Umbilical cord (tissue), 2 donors: ENCODE results near the gene PCDHGC5. TPM values are rescaled to one million over a fixed set of nuclear protein-coding genes. Genes with fewer than 3 reads are reported as not detected.
A peak's percentile ranks its signal among the peaks of the same experiment; 100 is the strongest.

Experiments used
- DNase-seq: peaks from one replicate; pipeline ENCODE4 v3.0.0-alpha.2; 2015; ENCODE audit warnings: low spot score
- total RNA-seq: library from RNA; depleted of rRNA; stranded (reverse); fragments of >200 nt; gene quantifications from one replicate; pipeline ENCODE4 v1.2.3, GENCODE V29; 2014; ENCODE audit warnings: low replicate concordance; ENCODE audit not compliant: insufficient read depth

Gene PCDHGC5
- total RNA-seq, 1 donor from 2014 or later: 8.2 TPM

DNA sequence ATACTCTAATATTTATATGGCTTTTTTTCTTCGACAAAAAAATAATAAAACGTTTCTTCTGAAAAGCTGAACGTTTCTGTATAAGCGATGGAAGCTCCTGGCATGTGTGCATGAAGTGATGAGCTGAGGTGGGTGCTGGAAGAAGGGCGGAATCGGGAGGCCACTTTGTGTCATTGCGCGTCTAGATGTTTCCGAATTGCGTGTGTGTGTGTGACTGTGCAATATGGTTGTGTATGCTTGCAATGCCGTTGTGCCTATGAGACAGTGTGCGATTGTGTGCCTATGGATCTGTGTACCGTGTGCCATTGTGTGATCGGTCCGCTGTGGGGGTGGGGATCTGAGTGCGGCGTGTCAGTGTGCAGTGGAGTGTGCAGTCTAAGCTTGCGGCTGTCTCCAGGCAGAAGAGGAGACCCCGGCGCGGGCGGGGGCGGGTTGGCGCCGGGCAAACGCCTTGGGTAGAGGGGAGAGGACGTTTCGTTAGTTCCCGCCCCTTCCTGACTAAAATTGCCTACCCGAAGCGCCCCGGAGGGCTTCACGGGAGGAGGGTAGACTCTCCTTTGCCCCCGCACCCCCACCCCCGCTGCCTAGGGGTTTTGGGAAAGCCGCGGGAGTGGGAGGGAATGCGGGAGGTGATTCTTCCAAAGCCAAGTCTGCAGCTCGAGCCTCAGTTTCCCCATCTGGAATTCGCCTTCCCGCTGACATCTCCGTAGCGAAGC is 24.2 kb downstream of the PCDHGC5 start:
- DNase-seq: peak; percentile 76

DNA sequence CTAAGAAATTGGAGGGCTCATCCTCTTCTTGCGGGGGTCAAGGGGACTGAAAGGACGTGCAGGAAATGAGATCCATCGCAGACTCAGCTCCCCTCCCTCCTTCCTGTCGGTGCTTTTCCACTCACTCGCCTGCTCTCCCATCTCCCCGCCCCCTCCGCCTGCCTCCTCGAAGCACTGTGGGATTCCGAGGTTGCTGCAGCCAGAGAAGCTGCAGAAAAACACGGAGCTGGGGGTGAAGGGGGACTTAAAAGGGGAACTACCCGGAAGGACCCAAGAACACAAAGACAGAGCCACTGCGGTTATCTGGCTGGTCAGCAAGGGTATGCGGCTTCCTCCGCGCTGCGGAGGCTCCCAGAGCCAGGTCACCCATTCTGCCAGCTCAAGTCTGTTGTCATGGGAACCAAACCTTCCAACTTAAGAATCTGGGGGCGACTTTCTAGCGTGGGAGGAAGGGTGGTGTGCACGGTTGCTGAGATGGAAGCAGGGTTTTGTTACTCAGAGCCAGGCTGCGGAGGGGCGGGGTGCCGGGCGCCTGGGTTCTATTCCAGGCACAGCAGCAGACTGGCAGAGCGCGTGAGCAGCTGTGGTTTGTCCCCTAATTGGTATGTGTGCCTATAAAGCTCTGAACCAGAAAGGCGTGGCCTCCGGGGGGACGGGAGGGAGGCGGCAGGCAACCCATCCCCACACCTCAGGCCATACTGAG is 24.9 kb downstream of the PCDHGC5 start:
- peak; percentile 96 for DNase-seq

DNA sequence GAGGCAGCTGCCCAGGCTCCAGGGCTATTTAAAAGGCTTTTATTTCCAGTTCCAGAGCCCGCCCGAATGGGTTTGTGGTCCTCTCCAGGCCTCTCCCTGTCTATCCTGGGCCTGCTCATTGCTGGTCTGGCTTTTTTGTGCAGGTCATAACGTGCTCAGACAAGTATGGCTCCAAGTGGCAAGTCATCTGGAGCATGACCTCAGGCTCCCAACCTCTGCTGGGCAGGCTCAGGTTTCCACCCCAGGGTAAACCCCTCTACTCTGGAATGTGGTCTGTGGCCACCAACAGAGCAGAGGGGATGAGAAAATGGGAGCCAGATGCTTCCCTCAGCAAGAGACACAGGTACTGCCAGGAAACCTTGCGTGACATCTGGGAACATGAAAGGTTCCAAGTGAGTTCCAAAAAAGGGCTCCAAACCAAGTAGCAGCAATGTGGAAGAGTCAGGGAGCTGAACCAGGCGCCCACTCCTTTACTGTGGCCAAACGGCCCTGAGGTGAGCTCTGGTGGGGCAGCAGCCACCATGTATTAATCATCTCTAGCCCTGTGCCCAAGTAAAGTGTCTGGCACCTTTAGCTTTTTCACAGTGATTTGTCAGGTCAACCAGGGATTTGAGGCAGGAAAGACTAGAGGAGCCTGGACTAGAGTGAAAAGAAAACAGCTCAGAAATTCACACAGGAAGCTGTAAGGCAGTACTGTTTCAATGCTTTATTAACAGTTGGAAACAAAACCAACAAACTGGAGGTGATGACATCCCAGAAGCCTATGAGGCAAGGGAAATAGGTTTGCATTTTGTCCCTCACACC is 25.7 kb downstream of the PCDHGC5 start:
- no peak for DNase-seq

DNA sequence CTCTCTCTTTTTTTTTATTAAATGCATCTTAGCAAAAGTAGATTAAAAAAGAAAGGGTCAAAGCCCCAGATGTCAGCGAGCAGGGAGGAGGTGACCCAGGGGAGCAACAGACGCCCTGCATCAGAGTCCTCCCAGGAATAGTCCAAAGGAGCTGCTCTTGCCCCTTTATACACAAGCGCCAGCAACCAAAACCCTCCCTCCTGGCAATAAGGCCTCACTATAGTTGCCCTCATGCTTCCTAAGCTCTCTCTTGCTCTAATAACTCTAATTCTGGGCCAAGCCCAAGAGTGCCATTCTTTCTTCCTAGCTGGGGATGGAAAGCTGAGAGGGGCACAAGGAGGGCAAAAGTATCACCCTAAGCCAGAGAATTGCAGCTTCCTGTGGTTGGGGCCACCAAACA is 26.3 kb downstream of the PCDHGC5 start:
- no peak for DNase-seq

DNA sequence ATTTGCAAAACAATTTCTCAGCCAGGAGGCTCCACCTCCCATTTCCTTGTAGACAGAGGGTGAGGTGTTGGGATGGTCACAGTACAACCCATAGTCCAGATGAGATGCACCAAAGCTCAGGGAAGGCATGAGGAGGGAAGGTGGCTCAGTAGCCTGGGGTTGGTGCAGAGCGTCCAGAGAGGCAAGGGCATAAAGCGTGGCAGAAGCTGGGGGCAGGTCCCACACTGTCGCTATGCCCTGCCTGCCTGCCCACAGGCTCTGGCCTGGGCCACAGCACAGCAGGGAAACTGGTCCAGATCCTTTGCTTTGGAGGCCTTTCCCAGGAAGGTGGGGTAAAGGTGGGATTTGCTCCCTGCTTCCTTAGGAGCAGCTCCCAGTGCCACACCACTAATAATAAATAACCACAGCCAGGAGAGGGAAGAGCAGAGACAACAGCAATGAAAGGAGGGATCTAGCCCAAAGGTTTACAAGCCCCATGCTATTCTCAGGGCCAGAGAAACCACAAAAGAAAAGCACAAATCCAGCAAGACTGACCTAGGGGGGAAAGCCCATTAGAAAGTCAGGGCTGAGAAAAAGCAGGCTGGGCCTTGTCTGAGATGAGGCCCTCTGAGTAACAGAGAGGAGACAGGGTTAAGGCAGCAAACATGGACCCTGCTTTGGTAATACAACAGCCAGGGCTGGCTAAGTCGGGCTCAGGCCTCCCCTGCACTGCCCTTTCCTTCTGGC is 27.2 kb downstream of the PCDHGC5 start:
- DNase-seq: no peak

DNA sequence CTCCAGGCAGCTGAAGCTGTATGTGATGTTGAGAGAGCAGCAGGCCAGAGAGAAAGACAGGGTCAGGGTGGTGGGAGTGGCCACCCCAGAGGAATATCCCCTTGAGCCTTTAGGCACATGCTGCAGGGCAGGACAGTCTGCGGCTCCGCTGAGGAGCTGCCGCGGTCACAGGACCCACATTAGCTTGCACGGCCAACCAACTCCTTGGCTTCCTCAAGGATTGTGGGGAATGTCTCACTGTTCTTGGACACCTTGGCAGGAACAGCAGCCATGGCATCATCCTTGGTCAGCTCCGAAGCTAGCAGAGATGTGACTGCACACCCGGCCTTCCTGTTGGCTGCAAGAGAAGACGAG is 27.8 kb downstream of the PCDHGC5 start:
- no peak for DNase-seq

DNA sequence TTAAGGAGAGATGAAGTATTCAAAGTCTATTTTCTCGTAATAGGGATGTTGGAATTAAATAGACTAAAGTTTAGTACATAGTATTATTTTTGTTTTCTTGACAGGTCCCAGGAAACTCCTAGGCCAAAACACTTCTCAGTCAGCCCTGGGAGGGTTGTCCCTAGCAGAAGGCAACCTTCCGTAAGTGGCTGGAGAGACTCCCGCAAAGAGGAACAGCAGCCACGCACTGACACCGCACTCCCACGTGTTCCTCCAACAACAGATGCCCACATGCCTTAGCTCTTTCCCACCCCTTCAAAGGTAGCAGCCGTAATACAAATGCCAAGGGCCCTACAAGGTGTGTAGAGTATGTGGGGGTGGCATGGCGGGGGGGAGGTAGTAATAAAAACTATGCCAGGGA is 28.4 kb downstream of the PCDHGC5 start:
- no peak for DNase-seq

DNA sequence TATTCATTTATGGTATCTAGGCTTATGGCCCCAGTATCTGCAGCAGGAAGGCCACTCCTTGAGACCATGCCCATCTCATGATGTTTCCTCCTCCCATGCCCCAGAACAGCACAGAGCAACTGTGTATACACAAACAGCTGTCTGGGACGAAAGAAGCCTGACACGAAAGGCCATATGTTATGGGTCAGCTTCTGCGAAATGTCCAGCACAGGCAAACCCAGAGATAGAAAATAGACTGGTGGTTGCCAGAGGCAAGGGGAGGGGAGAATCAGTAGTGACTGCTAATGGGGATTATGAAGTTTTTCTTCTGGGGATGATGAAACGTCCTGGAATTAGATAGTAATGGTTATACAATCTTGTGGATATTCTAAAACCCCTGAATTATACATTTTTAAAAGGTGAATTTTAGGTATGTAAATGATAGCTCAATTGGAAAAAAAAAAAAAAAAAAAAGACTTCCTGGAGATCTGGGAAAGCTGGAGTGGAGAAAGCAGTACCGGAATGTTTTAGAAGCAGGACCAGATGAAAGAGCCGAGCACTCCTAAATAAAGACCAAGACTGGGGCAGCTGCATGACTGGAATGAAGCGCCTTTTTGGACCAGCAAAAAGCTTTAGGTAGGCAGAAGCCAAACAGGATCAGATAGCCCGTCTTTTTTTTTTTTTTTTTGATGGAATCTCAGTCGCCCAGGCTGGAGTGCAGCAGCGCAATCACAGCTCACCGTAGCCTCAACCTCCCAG is 29.2 kb downstream of the PCDHGC5 start:
- DNase-seq: peak; percentile 83

DNA sequence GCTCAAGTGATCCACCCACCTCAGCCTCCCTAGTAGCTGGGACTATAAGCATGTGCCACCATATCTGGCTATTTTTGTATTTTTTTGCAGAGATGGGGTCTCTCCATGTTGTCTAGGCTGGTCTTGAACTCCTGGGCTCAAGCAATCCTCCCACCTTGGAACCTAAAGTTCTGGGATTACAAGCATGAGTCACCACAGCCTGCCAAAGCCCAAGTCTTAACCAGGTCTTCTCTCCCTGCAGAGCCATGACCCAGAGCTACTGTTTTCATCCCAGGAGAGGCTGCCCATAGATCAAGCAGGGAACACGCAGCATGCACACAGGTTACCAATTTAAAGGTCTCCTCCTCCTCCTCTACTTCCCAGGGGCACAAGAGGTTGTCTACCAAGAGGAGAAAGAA is 29.7 kb downstream of the PCDHGC5 start:
- DNase-seq: no peak

DNA sequence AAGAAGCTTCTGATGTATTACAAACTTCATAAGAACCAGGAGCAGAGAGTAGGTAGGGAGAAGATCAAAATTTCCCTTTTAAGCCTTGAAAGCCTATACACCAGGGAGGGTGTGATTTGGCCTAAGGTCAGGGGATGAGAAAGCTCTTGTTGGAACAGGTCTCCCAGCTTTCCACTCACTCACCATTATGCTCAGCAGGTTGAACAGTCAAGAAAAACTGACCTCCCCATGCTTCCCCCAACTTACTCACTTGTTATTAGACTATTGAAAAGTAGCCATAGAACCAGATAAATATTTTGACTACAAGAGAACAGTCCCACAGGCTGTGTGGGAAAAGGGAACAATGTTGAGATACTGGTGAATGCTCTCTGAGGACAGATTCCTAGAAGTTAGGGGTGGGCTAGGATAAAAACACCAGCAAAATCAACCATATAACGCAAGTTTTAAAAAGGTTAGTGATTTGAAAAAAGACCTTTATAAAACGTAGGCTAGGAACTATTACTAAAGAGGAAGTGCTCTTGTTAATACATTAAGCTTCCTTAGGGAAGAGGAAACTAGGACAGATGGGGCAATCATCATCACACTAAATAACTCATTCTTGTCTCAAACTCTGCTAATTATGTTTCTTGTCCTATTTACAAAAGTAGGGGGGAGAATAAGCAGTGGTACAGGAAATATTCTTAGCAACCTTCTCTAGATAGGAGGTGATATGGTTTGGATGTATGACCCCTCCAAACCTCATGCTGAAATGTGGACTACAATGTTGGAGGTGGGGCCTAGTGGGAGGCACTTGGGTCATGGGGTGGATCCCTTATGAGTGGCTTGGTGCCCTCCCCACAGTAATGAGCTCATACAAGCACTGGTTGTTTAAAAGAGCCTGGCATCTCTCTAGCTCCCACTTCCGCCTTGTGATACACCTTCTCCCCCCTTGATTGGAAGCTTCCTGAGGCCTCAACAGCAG is 31.0 kb downstream of the PCDHGC5 start:
- DNase-seq: no peak

DNA sequence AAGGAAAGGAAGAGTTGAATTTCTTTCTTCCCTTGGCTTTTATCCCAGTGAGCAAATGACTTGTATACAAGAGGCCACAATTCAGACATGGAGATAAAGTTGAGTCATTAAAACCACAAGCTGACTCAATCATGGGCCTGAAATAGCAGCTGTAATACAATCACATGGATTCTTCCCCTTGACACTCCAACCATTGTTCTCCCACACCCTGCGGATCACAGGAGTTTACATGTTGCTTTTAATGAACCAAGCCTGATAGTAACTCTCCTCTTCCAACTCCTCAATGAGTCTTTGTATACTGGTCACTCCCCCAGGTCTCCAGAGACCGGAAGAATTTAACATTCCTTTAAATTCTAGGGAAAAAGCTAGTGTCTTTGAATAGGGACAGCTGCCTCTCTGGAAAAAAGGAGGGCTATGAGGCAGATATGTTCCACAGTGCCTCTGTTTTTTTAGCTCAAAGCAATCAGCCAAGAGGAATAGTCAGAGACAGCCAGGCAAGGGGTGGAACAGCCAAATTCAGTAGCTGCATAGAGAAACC is 32.4 kb downstream of the PCDHGC5 start:
- peak; percentile 80 for DNase-seq

DNA sequence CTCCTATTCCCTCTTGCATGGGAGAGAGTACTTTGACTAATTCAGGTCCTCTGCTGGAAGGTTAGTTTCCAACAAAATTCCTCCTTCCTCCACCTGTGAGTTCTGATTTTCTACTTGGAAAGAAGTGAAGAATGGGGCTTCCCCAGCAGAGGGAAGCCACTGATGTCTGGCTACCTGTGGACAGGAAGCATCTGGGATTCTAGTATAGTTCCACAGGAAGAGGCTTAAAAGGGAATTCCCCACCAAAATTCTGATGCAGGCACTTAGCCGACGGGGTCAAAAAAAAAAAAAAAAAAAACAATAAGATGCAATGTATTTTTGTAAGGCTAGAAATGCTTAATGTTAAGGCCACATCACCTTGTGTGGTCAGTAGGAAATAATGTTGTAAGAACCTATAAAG is 33.4 kb downstream of the PCDHGC5 start:
- DNase-seq: no peak

DNA sequence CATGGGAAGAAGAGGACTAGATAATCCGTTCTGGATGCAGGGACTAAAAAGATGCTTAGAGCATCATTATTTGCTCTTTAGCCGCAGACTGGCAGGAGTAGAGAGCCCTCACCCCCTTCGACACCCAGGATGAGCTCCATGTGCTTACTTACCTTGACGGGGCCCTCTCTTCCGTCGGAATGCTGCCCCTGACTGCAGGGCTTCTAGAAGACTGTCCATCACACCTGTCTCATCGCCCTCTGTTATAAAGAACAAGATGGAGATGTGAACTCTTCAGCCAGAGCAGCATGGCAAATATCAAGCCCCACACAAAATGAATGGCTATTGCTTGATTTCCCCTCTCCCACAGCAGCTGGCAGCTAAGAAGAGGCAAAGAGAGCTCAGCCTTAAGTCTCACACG is 35.1 kb downstream of the PCDHGC5 start:
- DNase-seq: no peak

DNA sequence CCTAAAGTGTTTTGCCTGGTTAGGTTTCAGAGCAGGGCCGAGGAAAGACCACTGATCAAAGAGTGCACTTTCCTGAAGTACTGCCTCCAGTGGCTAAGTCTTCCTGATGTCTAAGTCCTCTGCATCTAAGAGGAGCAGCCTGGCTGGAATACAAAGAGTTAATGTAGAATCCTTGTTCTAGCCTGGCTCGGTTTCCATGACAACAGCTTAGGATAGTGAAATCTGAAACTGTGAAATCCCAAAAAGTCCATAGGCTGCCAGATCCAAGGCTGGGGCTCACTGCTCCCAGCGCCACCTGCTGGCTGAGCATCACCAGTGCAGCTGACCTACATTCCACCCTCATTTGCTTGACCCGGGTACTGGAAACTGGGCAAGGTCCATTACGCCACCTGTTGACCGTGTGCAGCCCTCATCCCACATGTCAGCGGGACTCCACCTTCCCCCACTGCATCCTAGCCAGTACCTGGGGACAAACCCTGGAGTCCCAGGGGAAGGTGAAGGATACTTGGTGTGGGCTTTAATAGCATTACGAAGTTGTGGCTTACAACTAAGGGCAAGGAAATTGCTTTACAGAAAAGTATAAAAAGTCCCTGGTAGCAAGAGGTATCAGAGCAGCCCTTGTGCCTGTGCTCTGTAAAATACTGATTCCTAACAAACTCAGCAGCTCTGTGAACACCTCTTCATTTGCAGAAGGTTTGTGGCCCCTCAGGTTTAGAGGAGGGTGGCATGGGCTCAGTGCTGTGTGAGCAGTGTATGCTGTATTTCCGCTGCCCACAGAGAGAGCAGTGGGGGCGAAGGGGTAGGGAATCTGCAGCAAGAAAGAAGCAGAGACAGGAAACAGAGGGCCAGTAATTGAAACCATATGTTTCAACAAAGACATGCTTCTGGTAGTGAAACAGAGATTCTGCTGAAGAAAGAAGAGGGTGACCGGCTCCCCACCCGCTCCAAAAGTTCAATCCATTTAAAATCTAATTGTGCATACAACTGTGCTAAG is 36.0 kb downstream of the PCDHGC5 start:
- DNase-seq: peak; percentile 98

DNA sequence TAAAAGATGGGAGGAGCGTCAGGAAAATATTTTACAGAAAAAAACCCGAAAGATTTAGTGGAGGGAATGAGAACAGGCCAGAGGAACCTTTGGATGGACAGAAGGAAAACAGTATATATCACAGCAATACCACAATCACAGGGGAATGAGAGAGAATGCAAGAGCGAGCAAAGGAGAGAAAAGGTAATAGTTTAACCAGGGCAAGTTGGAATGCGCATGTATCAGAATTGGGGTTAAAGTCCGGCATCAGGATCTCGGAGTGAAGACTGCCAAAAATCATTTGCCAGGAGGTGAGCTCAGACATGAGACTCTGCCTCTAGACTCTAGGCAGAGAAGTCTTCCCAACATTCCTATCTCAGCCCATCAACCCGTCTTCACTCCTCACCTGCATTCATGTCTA is 36.8 kb downstream of the PCDHGC5 start:
- no peak for DNase-seq

DNA sequence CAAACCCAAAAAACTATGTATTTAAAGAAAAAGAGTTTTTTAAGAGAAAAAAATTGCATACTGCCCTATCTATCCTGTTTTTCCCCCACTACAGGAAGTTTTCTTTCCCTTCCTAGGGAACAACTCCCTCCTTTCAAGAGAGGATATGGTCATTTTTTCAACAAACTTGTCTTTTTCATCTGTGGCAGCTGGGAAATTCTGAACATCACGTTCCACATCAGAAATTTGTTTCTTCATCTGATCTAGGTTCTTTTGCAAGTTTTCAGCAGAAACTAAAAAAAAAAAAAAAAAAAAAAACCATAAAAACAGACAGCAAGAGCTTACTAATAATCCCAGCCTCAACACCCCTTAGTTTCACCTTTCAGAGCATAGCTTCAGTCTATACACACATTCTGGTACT is 38.5 kb downstream of the PCDHGC5 start:
- DNase-seq: no peak

DNA sequence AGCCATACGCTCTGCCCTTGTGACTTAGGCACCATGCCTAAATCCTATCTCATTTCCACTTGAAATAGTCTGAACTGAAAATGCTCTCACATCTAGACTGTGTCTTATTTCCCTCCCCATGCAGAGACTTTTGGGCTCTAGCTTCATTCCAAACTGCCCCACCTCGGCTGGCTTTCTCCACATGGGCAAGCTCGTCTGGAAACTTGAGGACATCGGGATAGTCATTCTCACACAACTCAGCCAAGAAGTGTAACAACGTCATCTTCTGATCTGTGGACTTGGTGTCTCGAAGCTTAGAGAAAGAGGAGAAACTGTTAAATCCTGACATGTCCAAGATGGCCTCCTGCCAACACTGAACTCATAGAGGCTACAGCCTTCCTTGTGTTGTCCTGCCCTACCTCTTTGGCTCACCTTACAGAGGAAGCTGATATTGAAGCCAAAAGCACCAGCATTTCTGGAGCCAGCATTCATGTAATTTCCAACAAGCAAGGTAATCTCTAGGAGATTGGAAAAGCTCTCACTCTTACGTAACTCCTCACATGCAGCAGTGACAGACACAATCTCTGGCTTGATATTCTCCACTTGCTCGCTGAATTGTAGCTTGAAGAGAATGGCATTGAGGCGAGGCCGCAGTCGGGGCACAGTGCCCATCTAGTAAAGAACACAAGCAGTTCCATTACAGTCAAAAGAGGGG is 39.6 kb downstream of the PCDHGC5 start:
- DNase-seq: peak; percentile 48

DNA sequence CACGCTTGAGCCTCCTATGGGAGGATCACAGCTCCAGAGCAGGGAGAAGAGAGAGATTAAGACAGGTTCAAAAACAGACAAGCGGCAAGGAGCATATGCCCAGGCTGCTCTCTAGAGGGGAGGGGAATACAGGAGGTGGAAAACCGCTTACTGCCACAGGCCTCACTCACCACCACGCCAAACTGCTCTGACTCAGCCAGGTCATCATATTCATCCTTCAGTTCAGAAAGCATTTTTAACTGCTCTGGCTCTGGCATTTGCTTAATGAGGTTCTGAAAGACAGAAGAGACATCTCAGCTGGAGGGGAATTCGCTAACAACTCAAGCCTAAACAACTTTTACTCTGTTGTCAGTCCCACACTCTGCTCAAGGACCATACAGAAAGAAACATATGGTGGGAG is 40.1 kb downstream of the PCDHGC5 start:
- peak; percentile 86 for DNase-seq
